ENCODE results near the gene PTPRA. TPM values are rescaled to one million over a fixed set of nuclear protein-coding genes. Genes with fewer than 3 reads are reported as not detected.

PTPRA gene
- total RNA-seq, 2 experiments from 2014 or later: 42.0 to 43.1 TPM

DNA sequence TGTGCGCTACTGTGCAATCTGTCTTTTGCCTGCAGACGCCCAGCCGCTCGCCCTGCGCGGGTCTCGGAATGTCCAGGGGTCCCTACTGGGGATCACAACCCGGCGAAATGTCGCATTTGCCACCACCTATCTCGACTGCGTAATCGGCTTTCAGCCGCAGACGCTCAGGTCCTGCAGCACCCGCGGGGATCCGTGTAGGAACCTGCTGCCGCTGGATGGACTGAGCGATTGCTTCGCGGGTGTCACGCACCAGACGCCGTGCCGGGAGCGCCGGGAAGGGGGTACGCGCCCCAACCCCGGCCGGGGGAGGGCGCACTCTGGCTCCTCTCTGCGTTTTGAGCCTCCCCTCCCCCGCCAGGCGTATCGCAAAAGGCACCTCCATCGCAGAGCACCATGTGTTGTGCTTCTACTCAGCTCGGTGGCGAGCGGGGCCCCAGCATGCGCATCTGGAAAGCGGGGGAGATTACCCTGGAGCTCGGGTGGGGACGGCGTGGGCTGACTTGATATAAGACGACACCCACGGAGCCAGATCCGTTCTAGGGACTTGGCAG, 747 bp upstream of the PTPRA start:
- Mint-ChIP-seq H3K36me3 (ENCODE audit: low read depth) (peaks cover 26% of the 10 kb centered on the region), H3K9me3 (no peaks in the 10 kb centered on the region), H3K4me1 (ENCODE audit: low read depth) (peaks cover 56% of the 10 kb centered on the region), H3K27ac (peak overlapping the region; percentile 94), H3K4me3 (peak overlapping the region; percentile 82), H3K27me3 (no peaks in the 10 kb centered on the region)
- ChIA-PET CTCF (interaction anchor here (1.0 kb wide), 3 partner anchors 20 to 56 kb away, joined by 3 read pairs; no protein-coding TSS in a partner anchor), POLR2A (interaction anchor here (0.6 to 2.2 kb wide), 16 partner anchors 8 to 653 kb away, joined by 3 to 10 read pairs (median 4); partner anchors contain the start of genes NOP56, PCED1A, SNRPB and VPS16)
- intact Hi-C loops (cut with micrococcal nuclease): no loop called here
- DNase-seq (peak; percentile 91), ATAC-seq (peak; percentile 60)
- TF ChIP-seq, protein P1, sequence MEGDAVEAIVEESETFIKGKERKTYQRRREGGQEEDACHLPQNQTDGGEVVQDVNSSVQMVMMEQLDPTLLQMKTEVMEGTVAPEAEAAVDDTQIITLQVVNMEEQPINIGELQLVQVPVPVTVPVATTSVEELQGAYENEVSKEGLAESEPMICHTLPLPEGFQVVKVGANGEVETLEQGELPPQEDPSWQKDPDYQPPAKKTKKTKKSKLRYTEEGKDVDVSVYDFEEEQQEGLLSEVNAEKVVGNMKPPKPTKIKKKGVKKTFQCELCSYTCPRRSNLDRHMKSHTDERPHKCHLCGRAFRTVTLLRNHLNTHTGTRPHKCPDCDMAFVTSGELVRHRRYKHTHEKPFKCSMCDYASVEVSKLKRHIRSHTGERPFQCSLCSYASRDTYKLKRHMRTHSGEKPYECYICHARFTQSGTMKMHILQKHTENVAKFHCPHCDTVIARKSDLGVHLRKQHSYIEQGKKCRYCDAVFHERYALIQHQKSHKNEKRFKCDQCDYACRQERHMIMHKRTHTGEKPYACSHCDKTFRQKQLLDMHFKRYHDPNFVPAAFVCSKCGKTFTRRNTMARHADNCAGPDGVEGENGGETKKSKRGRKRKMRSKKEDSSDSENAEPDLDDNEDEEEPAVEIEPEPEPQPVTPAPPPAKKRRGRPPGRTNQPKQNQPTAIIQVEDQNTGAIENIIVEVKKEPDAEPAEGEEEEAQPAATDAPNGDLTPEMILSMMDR (IDR thresholded peaks at IDR 0.05): peak; percentile 54

GRCh38 chr20:2873747-2874041, 413 bp downstream of the PTPRA start:
- DNase-seq (peak; percentile 75), ATAC-seq (peak; percentile 32)
- Mint-ChIP-seq H3K4me3 (peak overlapping the region; percentile 82), H3K4me1 (ENCODE audit: low read depth) (peaks cover 54% of the 10 kb centered on the region), H3K9me3 (no peaks in the 10 kb centered on the region), H3K36me3 (ENCODE audit: low read depth) (peaks cover 29% of the 10 kb centered on the region), H3K27me3 (no peaks in the 10 kb centered on the region), H3K27ac (peak overlapping the region; percentile 89)
- CTCF ChIA-PET: interaction anchor here (1.0 kb wide), 1 partner anchor 28 kb away, joined by 3 read pairs; no protein-coding TSS in a partner anchor
- POLR2A ChIA-PET: interaction anchor here (0.6 to 2.2 kb wide), 8 partner anchors 8 to 186 kb away, joined by 3 to 10 read pairs (median 4); partner anchors contain the start of genes PCED1A and VPS16
- intact Hi-C loops (cut with micrococcal nuclease): no loop called here
- TF ChIP-seq, protein P1 (IDR thresholded peaks at IDR 0.05): no peak

GRCh38 chr20:2874456-2874855, 1.2 kb downstream of the PTPRA start:
- H3K27me3 Mint-ChIP-seq: no peaks in the 10 kb centered on the region
- H3K9me3 Mint-ChIP-seq: no peaks in the 10 kb centered on the region
- peaks cover 54% of the 10 kb centered on the region for H3K4me1 Mint-ChIP-seq (ENCODE audit: low read depth)
- peak overlapping the region; percentile 89 for H3K27ac Mint-ChIP-seq
- POLR2A ChIA-PET: interaction anchor here (0.6 to 1.5 kb wide), 5 partner anchors 9 to 175 kb away, joined by 3 to 5 read pairs (median 3); no protein-coding TSS in a partner anchor
- peaks cover 29% of the 10 kb centered on the region for H3K36me3 Mint-ChIP-seq (ENCODE audit: low read depth)
- intact Hi-C loops (cut with micrococcal nuclease): no loop called here
- peak; percentile 53 for DNase-seq
- H3K4me3 Mint-ChIP-seq: peak overlapping the region; percentile 82
- ATAC-seq: no peak
- CTCF ChIA-PET: interaction anchor here (0.9 to 1.0 kb wide), 2 partner anchors 9 to 121 kb away, joined by 3 to 5 read pairs; no protein-coding TSS in a partner anchor
- TF ChIP-seq, protein P1 (IDR thresholded peaks at IDR 0.05): no peak

DNA sequence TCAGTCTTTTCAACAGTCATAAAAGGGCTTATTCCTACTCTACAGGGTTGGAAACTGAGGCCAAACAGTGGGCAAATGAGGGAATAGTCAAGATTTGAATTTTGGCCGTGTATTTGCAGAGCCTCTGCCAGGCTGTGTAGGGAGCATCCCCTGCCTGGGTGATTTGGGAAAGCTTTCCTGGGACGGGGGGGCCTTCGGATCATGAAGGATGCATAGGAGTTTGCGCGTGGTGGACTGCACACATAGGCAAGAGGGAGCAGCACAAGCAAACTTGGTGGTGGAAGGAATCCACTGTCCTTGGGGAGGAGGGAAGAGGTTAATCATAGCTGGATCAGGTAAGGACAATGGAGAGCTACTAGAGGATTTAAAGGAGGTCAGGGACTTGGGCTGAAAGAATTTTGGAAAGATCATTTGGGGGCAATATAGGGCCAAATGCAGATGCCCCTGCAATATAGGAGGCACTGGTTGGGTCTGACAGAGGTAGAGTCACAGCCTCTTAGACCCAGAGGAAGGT, 2.5 kb downstream of the PTPRA start:
- Mint-ChIP-seq H3K4me1 (ENCODE audit: low read depth) (peaks cover 54% of the 10 kb centered on the region), H3K27ac (peak overlapping the region; percentile 9), H3K9me3 (no peaks in the 10 kb centered on the region), H3K27me3 (no peaks in the 10 kb centered on the region), H3K4me3 (peak overlapping the region; percentile 14), H3K36me3 (ENCODE audit: low read depth) (peaks cover 32% of the 10 kb centered on the region)
- ChIA-PET POLR2A (interaction anchor here (0.5 to 1.5 kb wide), 3 partner anchors 109 to 221 kb away, joined by 3 to 5 read pairs (median 3); no protein-coding TSS in a partner anchor), CTCF (interaction anchor here (1.5 kb wide), 1 partner anchor 17 kb away, joined by 3 read pairs; no protein-coding TSS in a partner anchor)
- DNase-seq (no peak), ATAC-seq (no peak)
- intact Hi-C loops (cut with micrococcal nuclease): no loop called here
- TF ChIP-seq, protein P1 (IDR thresholded peaks at IDR 0.05): no peak

DNA sequence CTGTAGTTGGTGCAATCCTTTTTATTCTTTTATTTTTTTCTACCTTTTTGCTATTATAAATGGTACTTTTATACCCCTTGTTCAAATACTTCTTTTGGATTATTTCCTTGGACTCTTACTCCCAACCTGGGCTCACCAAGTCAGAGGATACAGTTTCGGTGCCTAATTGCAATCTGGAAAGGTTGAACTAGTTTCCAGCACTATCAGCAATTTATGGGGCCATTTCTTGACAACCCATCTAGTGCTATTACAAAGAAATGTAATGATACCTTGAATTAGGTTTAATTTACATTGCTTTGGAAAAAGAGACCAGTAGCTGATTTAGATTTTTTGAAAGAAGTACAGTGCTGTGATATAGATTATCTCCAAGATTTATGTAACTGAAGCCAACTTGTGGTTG, 5.2 kb downstream of the PTPRA start:
- Mint-ChIP-seq H3K27ac (no peak overlapping the region), H3K27me3 (no peaks in the 10 kb centered on the region), H3K4me3 (no peak overlapping the region), H3K9me3 (no peaks in the 10 kb centered on the region), H3K36me3 (ENCODE audit: low read depth) (peaks cover 33% of the 10 kb centered on the region), H3K4me1 (ENCODE audit: low read depth) (peaks cover 45% of the 10 kb centered on the region)
- TF ChIP-seq, protein P1 (IDR thresholded peaks at IDR 0.05): no peak
- ATAC-seq (no peak), DNase-seq (no peak)
- POLR2A ChIA-PET: interaction anchor here (0.8 to 2.0 kb wide), 4 partner anchors 10 to 85 kb away, joined by 3 to 5 read pairs (median 4); no protein-coding TSS in a partner anchor
- intact Hi-C loops (cut with micrococcal nuclease): no loop called here
- CTCF ChIA-PET: interaction anchor here (0.9 to 1.4 kb wide), 2 partner anchors 13 to 125 kb away, joined by 3 to 4 read pairs; no protein-coding TSS in a partner anchor

Measured in activated CD8-positive, alpha-beta T cell treated with anti-CD3 and anti-CD28 coated beads for 36 hours (primary cell).